NCI-H226 (cell line): Measurements from ENCODE around the gene DGKI.

ENCODE experiments used
- DNase-seq: peaks from one replicate; pipeline ENCODE4 v3.0.0-alpha.2; 2015

DGKI gene

GRCh38 chr7:137684316-137684715 lies 162.5 kb downstream of the DGKI start:
- no peak for DNase-seq

GRCh38 chr7:137682596-137682995 lies 164.2 kb downstream of the DGKI start:
- peak; percentile 94 for DNase-seq

GRCh38 chr7:137681657-137682562 lies 164.9 kb downstream of the DGKI start:
- peak; percentile 77 for DNase-seq

- no peak for DNase-seq
Observed at GRCh38 chr7:137674551-137675409, 172.0 kb downstream of the DGKI start.

GRCh38 chr7:137674048-137674447 lies 172.7 kb downstream of the DGKI start:
- no peak for DNase-seq

GRCh38 chr7:137671920-137672319 lies 174.9 kb downstream of the DGKI start:
- no peak for DNase-seq

GRCh38 chr7:137670222-137671064 lies 176.3 kb downstream of the DGKI start:
- peak; percentile 68 for DNase-seq

GRCh38 chr7:137669706-137670105 lies 177.1 kb downstream of the DGKI start:
- peak; percentile 54 for DNase-seq

- DNase-seq: no peak
Observed at GRCh38 chr7:137668404-137668803, 178.4 kb downstream of the DGKI start.

- peak; percentile 93 for DNase-seq
Observed at GRCh38 chr7:137667633-137668387, 179.0 kb downstream of the DGKI start.

GRCh38 chr7:137664846-137665245 lies 181.9 kb downstream of the DGKI start:
- no peak for DNase-seq

GRCh38 chr7:137661634-137662033 lies 185.1 kb downstream of the DGKI start:
- no peak for DNase-seq

GRCh38 chr7:137658190-137658900 lies 188.4 kb downstream of the DGKI start:
- no peak for DNase-seq

GRCh38 chr7:137657476-137658189 lies 189.1 kb downstream of the DGKI start:
- DNase-seq: no peak

- no peak for DNase-seq
Observed at GRCh38 chr7:137656850-137657232, 189.9 kb downstream of the DGKI start.

GRCh38 chr7:137656227-137656849 lies 190.4 kb downstream of the DGKI start:
- DNase-seq: peak; percentile 37

- DNase-seq: no peak
Observed at GRCh38 chr7:137655804-137656203, 191.0 kb downstream of the DGKI start.

- no peak for DNase-seq
Observed at GRCh38 chr7:137652721-137653120, 194.1 kb downstream of the DGKI start.

GRCh38 chr7:137647905-137648565 lies 198.7 kb downstream of the DGKI start:
- DNase-seq: no peak

GRCh38 chr7:137642472-137642871 lies 204.3 kb downstream of the DGKI start:
- no peak for DNase-seq
